SJCRH30 (cell line): ENCODE data around the gene MYL7. TPM values are rescaled to one million over a fixed set of nuclear protein-coding genes. Genes with fewer than 3 reads are reported as not detected.

Experiments
- total RNA-seq: library from RNA; depleted of rRNA; stranded (reverse); fragments of >200 nt; shearing (Covaris generic); gene quantifications from 2 replicates; pipeline ENCODE4 v1.2.3, GENCODE V29; 2014; rRNA removed

Gene MYL7
- total RNA-seq, 1 experiment from 2014 or later = not detected

Other genes with a start within 250 kb of the MYL7 start
- gene URGCP, start 234.7 kb downstream of the MYL7 start, total RNA-seq = 17.4 and 19.6 TPM in 2 replicates
- 15.3 and 15.6 TPM in 2 replicates for gene UBE2D4, start 214.9 kb downstream of the MYL7 start, total RNA-seq
- not detected in 2 replicates for gene SPDYE1, start 143.4 kb downstream of the MYL7 start, total RNA-seq
- gene DBNL, start 96.6 kb downstream of the MYL7 start, total RNA-seq = 51.9 and 54.4 TPM in 2 replicates
- not detected in 2 replicates for gene PGAM2, start 75.8 kb downstream of the MYL7 start, total RNA-seq
- 7.6 and 7.9 TPM in 2 replicates for gene POLM, start 58.8 kb downstream of the MYL7 start, total RNA-seq
- gene AEBP1, start 37.0 kb downstream of the MYL7 start, total RNA-seq = 13.4 and 17.8 TPM in 2 replicates
- gene POLD2, start 17.8 kb downstream of the MYL7 start, total RNA-seq = 149 and 162 TPM in 2 replicates
- gene GCK, start 48.1 kb upstream of the MYL7 start, total RNA-seq = not detected in 2 replicates
- gene YKT6, start 59.6 kb upstream of the MYL7 start, total RNA-seq = 98.6 and 101 TPM in 2 replicates
- gene CAMK2B, start 184.3 kb upstream of the MYL7 start, total RNA-seq = 0.84 and 2.4 TPM in 2 replicates